GM19239 (cell line): ENCODE data around the gene FBXW8.

Experiments
- DNase-seq: peaks from one replicate; pipeline ENCODE4 v3.0.0; 2011; ENCODE audit warnings: low spot score; ENCODE audit not compliant: insufficient read length
- FAIRE-seq: peaks from 2 replicates; lab custom pipeline; 2011; peaks lifted over from hg19 to GRCh38; lab: Jason Lieb, UNC

FBXW8 gene

GRCh38 chr12:117015811-117016210 is 105.1 kb downstream of the FBXW8 start:
- DNase-seq (no peak), FAIRE-seq (no peak)

DNA sequence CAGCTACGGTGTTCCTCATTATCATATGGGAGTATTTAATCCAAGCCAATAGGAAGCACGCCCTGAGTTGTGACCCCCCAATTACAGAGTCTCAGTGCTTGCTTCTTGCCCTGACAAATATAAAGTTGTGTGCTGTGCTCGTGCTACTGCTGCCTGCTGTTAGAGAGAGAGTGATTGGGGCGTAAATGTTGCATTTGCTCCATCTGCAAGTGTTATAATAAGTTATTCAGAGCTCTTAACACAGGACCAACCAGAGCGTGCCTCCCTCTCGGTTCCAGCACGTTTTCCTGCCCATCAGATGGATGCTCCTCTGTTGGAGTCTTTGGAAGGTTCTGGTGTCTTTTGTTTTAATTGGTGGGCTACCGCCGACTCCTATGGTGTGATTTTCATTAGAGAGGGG is 107.1 kb downstream of the FBXW8 start:
- no peak for DNase-seq
- no peak for FAIRE-seq

DNA sequence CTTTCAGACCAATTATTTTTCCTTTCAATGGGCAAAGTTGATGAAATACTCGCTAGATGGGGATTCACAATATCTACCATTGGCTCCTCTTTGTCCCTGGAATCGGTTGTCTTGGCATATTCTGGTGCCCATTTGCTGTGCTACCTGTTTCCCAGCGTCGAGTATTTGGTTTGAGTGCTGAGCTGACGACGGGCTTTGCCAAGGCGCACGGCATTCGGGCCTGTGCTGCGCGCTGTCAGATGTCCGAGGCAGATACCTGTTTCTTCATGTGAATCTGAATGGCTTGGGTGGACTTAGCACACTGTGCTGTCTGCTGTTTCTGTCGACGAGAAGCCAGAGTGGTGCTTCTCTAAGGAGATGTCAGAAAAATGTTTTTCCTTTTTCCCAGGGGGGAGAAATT is 107.5 kb downstream of the FBXW8 start:
- DNase-seq: no peak
- FAIRE-seq: no peak

GRCh38 chr12:117018685-117019084 is 107.9 kb downstream of the FBXW8 start:
- FAIRE-seq (no peak), DNase-seq (no peak)

DNA sequence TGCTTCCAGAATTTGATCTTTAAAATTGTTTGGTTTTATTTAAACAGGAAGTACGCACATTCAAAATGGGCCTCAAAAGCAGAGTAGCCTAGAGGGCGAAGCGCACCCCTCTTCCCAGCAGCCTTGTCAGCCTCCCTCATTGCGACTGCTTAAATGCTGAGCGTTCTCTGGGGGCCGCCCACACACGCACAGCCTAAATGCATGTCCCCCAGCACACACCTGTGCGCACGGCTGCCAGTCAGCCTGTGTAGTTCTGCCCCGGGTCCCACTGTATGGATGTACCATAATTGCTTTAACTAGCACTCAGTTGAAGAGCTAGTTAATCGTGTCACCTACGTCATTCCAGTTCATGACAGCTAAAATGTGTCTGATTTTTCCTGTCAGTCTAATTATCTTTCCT is 109.1 kb downstream of the FBXW8 start:
- FAIRE-seq: no peak

GRCh38 chr12:117020536-117021220 is 109.9 kb downstream of the FBXW8 start:
- DNase-seq: no peak
- no peak for FAIRE-seq

More for the DNA sequence above, 109.1 kb downstream of the FBXW8 start:
- DNase-seq: no peak

GRCh38 chr12:117022465-117022864 is 111.7 kb downstream of the FBXW8 start:
- DNase-seq (no peak), FAIRE-seq (no peak)

GRCh38 chr12:117023998-117024960 is 113.5 kb downstream of the FBXW8 start:
- FAIRE-seq (no peak), DNase-seq (no peak)

DNA sequence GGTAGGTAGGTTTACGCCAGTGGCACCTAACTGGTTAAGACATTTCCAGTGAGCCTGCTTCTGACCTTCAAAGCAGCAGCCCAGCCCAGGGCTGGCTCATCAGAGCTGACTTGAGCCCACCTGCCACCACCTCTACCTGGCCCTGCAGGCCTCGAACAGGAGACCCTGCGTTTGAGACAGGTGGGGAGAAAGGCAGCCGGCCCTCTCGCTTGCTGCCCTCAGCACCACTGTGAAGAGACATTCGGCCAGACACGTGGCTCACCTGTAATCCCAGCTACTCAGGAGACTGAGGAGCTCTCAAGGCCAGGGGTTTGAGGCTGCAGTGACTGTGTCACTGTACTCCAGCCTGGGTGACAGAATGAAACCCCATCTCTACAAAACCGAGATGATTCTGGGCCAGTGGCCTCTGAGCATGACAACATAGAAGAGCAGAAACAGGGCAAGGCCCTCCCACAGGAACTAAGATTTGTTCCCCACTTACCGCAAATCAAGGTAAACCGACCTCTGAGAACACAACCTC is 114.3 kb downstream of the FBXW8 start:
- FAIRE-seq (no peak), DNase-seq (no peak)

GRCh38 chr12:117025481-117026151 is 114.9 kb downstream of the FBXW8 start:
- peak; percentile 81 for FAIRE-seq
- DNase-seq: peak; percentile 61

- FAIRE-seq: no peak
- no peak for DNase-seq
Observed at GRCh38 chr12:117026343-117026742, 115.6 kb downstream of the FBXW8 start.

DNA sequence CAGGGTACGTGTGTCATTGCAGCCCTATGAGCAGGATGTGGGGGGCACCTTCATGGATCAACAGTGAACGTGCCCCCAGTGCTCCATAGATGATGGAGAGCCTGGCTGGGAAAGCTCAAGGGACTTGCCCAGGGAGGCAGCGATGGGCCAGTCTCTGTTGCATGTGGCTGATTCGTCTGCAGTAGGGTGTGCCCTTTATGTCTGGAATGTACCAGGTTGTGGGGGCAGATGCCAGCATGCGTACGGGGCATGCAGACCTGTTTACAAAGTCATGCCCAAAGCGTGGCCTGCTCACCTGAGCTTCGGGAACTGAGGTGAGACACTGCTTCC is 116.1 kb downstream of the FBXW8 start:
- FAIRE-seq: no peak
- DNase-seq: no peak

DNA sequence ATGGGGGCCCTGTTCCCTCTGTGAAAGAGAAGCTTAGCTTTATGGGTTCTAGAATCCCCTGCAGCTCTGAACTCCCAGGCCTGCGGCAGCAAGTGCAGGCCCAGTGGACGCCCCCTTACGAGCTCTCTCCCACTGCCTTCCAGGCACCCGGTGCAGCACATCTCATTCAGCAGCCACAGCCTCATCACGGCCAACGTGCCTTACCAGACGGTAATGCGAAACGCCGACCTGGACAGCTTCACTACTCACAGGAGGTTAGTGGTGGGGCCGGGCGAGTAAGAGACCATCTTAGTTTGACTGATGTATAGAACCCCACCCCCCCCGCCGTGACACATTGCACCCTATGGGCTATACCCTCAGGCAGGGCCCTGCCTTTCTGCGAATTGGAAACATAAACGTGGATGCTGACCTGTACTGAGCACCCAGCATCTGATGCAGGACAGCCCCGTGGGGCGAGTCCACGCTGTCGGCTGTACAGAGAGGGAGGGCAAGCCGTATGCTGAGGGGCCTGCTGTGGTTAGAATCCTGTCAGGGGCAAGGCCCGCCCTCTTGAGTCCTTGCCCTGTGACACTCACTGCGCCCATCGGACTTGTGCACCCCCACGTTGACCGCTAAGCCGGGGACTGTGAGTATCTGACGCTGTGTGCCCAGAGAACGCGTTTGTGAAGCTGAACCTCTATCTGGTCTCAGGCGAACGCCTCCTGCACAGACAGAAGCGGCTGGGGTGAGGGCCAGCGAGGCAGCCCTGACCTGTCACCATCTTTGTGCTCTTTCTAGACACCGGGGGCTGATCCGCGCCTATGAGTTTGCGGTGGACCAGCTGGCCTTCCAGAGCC is 116.7 kb downstream of the FBXW8 start:
- FAIRE-seq: no peak
- no peak for DNase-seq

DNA sequence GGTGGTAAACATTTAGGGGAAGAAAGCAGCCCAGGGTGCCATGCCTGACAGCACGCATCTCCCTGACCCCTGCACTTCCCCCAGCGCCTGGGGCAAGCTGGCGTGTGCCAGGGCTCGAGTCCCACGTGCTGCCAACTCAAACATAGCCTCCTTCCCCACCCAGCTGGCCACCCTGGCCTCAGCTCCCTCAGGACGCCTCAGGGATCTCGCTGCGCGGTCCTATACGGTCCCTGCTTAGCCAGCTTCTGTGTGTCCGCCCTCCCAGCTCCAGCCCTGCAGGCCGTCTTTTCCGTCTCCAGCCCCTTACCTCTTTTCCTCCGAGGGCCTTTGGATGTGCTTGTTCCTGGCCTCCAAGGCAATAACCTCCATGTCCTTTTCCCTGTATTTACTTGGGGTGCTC is 117.5 kb downstream of the FBXW8 start:
- FAIRE-seq (no peak), DNase-seq (no peak)

GRCh38 chr12:117030187-117030900 is 119.6 kb downstream of the FBXW8 start:
- no peak for FAIRE-seq

DNA sequence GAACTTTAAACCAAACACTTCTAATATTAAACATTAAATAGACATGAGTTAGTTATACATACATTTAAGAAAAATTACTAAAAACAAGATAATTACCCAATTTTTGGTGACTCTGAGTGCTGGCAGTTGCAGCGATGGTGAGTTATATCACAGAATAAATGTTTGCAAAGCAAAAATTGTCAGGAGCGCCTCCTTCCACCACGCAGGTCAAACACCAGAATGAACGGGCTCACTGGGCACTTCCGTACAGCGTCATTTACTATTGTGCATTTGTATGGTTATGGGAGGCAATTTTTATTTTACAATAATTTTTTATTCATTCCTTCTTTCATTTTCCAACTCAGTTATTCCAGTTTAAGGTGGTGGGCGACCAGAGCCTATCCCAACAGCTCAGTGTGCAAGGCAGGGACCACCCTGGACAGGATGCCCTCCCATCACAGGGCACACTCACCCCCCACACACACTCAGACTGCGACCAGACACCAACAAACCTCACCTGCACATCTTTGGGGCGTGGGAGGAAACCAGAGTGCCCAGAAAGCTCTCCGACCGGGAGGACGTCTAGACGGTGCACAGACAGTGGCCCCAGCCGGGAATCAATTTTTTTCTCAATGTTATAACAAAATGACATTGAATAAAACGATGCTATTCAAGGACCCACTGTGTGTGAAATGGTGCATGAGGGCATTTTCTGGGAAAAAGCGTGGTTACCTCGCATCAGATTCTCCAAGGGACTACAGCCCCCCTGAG is 121.3 kb downstream of the FBXW8 start:
- DNase-seq (no peak), FAIRE-seq (peak; percentile 73)

More at GRCh38 chr12:117030187-117030900, 119.6 kb downstream of the FBXW8 start:
- DNase-seq: no peak

DNA sequence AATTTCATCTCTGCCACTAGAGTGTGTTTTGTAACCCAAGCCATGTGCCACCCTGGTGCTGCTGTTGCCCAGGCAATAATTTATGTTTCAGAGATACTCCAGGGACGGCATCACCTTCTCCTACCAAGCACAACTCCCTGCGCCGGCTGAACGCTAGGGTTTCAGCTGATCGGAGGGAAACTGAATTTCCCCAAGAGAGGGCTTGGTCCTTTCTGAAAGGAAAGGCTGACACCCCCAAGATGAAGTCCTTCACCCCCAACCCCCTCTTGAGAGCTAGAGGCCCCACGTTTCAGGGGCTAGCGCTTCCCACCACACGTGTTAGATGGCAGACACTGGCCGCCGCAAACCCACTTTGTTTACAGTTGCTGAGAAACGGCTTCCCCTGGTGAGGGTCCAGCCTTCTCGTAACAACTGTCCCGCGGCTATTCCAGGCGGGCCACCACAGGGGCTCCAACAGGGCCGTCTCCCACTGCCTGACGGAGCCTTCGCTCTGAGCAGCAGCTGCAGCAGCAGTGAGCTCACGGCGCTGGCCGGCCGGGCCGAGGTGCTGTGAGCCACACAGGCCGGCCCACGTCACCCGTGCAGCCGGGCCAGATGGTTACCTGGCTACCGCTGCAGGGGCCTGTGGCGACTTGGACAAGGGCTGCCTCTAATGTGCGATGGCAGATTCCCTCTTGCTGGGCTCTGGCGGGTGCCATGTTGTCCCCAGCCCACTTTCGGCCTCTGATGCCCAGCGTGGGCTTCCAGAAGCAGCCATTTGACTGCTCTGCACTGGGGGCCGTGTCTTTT is 122.0 kb downstream of the FBXW8 start:
- FAIRE-seq (no peak), DNase-seq (no peak)
